HAP-1 (cell line): ENCODE data around the gene NCOA3.

Experiments
- DNase-seq, 2 experiments: peaks; one replicate each; pipeline ENCODE4 v3.0.0-alpha.2; 2016 to 2020; ENCODE audit warnings: low spot score in 2 of 2
- H3K27me3 ChIP-seq: fragments of 250-450 bp; sonication (Bioruptor Pico); 2 replicates; pipeline ENCODE4 v1.5.1; 2020; ENCODE audit warnings: low read depth, mild to moderate bottlenecking, moderate library complexity
- H3K36me3 ChIP-seq: fragments of 250-450 bp; sonication (Bioruptor Pico); replicated peaks from 2 replicates; pipeline ENCODE4 v1.5.1; 2020; ENCODE audit warnings: mild to moderate bottlenecking
- H3K4me1 ChIP-seq: fragments of 250-450 bp; sonication (Bioruptor Pico); 2 replicates; pipeline ENCODE4 v1.5.1; 2020; ENCODE audit warnings: mild to moderate bottlenecking
- H3K4me3 ChIP-seq: fragments of 250-450 bp; sonication (Bioruptor Pico); 2 replicates; pipeline ENCODE4 v1.5.1; 2020; ENCODE audit warnings: mild to moderate bottlenecking, moderate library complexity
- H3K9me3 ChIP-seq: fragments of 250-450 bp; sonication (Bioruptor Pico); 2 replicates; pipeline ENCODE4 v1.5.1; 2020; ENCODE audit warnings: mild to moderate bottlenecking, moderate library complexity
- in situ Hi-C: fragments of 300-500 bp; cut with MboI; formaldehyde crosslinking; loops from 3 replicates; pipeline ENCODE4 v1.14.3; 2020; ENCODE audit warnings: low sequenced_read_pairs, inconsistent platforms, mixed read lengths

Gene NCOA3

GRCh38 chr20:47527004-47527800 is 25.5 kb downstream of the NCOA3 start:
- in situ Hi-C loops: no loop called here
- no peaks in the 10 kb centered on the region for H3K36me3 ChIP-seq

GRCh38 chr20:47529840-47530239 is 28.2 kb downstream of the NCOA3 start:
- H3K27me3 ChIP-seq: no peaks in the 10 kb centered on the region
- in situ Hi-C loops: no loop called here
- H3K4me1 ChIP-seq: no peaks in the 10 kb centered on the region
- no peak overlapping the region for H3K4me3 ChIP-seq
- H3K9me3 ChIP-seq: peaks cover 3% of the 10 kb centered on the region; the same call in 1 of the 2 replicates
- no peaks in the 10 kb centered on the region for H3K36me3 ChIP-seq
- no peak for DNase-seq

More at GRCh38 chr20:47527004-47527800, 25.5 kb downstream of the NCOA3 start:
- H3K4me3 ChIP-seq: no peak overlapping the region
- no peaks in the 10 kb centered on the region for H3K27me3 ChIP-seq
- H3K9me3 ChIP-seq: peaks cover 6% of the 10 kb centered on the region; the same call in 1 of the 2 replicates
- DNase-seq: no peak
- H3K4me1 ChIP-seq: no peaks in the 10 kb centered on the region

GRCh38 chr20:47531458-47531857 is 29.8 kb downstream of the NCOA3 start:
- H3K4me3 ChIP-seq: no peak overlapping the region
- in situ Hi-C loops: no loop called here
- H3K27me3 ChIP-seq: no peaks in the 10 kb centered on the region
- no peaks in the 10 kb centered on the region for H3K4me1 ChIP-seq
- peaks cover 3% of the 10 kb centered on the region; the same call in 1 of the 2 replicates for H3K9me3 ChIP-seq
- no peaks in the 10 kb centered on the region for H3K36me3 ChIP-seq
- DNase-seq: no peak

GRCh38 chr20:47532002-47532401 is 30.3 kb downstream of the NCOA3 start:
- no peak overlapping the region for H3K4me3 ChIP-seq
- H3K4me1 ChIP-seq: no peaks in the 10 kb centered on the region
- in situ Hi-C loops: no loop called here
- no peaks in the 10 kb centered on the region for H3K36me3 ChIP-seq
- no peak for DNase-seq
- H3K27me3 ChIP-seq: no peaks in the 10 kb centered on the region
- H3K9me3 ChIP-seq: peaks cover 2% of the 10 kb centered on the region; the same call in 1 of the 2 replicates

GRCh38 chr20:47533518-47534062 is 31.9 kb downstream of the NCOA3 start:
- no peak for DNase-seq
- Histone ChIP-seq H3K36me3 (no peaks in the 10 kb centered on the region), H3K4me3 (no peak overlapping the region), H3K27me3 (no peaks in the 10 kb centered on the region), H3K4me1 (no peaks in the 10 kb centered on the region), H3K9me3 (no peaks in the 10 kb centered on the region)
- in situ Hi-C loops: no loop called here

GRCh38 chr20:47534405-47534804 is 32.7 kb downstream of the NCOA3 start:
- in situ Hi-C loops: no loop called here
- no peak overlapping the region for H3K4me3 ChIP-seq
- no peak for DNase-seq
- no peaks in the 10 kb centered on the region for H3K4me1 ChIP-seq
- H3K9me3 ChIP-seq: no peaks in the 10 kb centered on the region
- no peaks in the 10 kb centered on the region for H3K36me3 ChIP-seq
- H3K27me3 ChIP-seq: no peaks in the 10 kb centered on the region

GRCh38 chr20:47535088-47535487 is 33.4 kb downstream of the NCOA3 start:
- no peaks in the 10 kb centered on the region for H3K27me3 ChIP-seq
- DNase-seq: peak in 1 of 2 experiments; percentile 52
- in situ Hi-C loops: no loop called here
- H3K36me3 ChIP-seq: no peaks in the 10 kb centered on the region
- H3K4me1 ChIP-seq: no peaks in the 10 kb centered on the region
- H3K9me3 ChIP-seq: no peaks in the 10 kb centered on the region
- H3K4me3 ChIP-seq: no peak overlapping the region

- Histone ChIP-seq H3K27me3 (no peaks in the 10 kb centered on the region), H3K4me3 (no peak overlapping the region), H3K9me3 (no peaks in the 10 kb centered on the region), H3K4me1 (peaks cover 7% of the 10 kb centered on the region), H3K36me3 (no peaks in the 10 kb centered on the region)
- in situ Hi-C loops: no loop called here
- no peak for DNase-seq
Measured at GRCh38 chr20:47535994-47536393, 34.3 kb downstream of the NCOA3 start.

GRCh38 chr20:47540443-47541354 is 39.0 kb downstream of the NCOA3 start:
- Histone ChIP-seq H3K36me3 (no peaks in the 10 kb centered on the region), H3K9me3 (no peaks in the 10 kb centered on the region), H3K27me3 (no peaks in the 10 kb centered on the region), H3K4me1 (peaks cover 8% of the 10 kb centered on the region), H3K4me3 (no peak overlapping the region)
- no peak for DNase-seq
- in situ Hi-C loops: no loop called here

- H3K36me3 ChIP-seq: no peaks in the 10 kb centered on the region
- H3K4me1 ChIP-seq: peaks cover 11% of the 10 kb centered on the region
- in situ Hi-C loops: no loop called here
- H3K27me3 ChIP-seq: no peaks in the 10 kb centered on the region
- no peaks in the 10 kb centered on the region for H3K9me3 ChIP-seq
- DNase-seq: no peak
- H3K4me3 ChIP-seq: no peak overlapping the region
Measured at GRCh38 chr20:47541355-47541922, 39.8 kb downstream of the NCOA3 start.

GRCh38 chr20:47543006-47543431 is 41.3 kb downstream of the NCOA3 start:
- H3K36me3 ChIP-seq: no peaks in the 10 kb centered on the region
- in situ Hi-C loops: no loop called here
- no peaks in the 10 kb centered on the region for H3K9me3 ChIP-seq
- H3K4me1 ChIP-seq: peaks cover 11% of the 10 kb centered on the region
- no peaks in the 10 kb centered on the region for H3K27me3 ChIP-seq
- DNase-seq: no peak
- H3K4me3 ChIP-seq: no peak overlapping the region

GRCh38 chr20:47544240-47544639 is 42.6 kb downstream of the NCOA3 start:
- H3K4me1 ChIP-seq: peaks cover 11% of the 10 kb centered on the region
- no peak overlapping the region for H3K4me3 ChIP-seq
- H3K9me3 ChIP-seq: no peaks in the 10 kb centered on the region
- H3K27me3 ChIP-seq: no peaks in the 10 kb centered on the region
- no peak for DNase-seq
- H3K36me3 ChIP-seq: no peaks in the 10 kb centered on the region
- in situ Hi-C loops: no loop called here

- in situ Hi-C loops: no loop called here
- no peak for DNase-seq
- Histone ChIP-seq H3K4me1 (peaks cover 11% of the 10 kb centered on the region), H3K27me3 (no peaks in the 10 kb centered on the region), H3K36me3 (no peaks in the 10 kb centered on the region), H3K4me3 (no peak overlapping the region), H3K9me3 (no peaks in the 10 kb centered on the region)
Measured at GRCh38 chr20:47544852-47545251, 43.2 kb downstream of the NCOA3 start.
